IMR-90 (cell line): ENCODE results near the gene FRMD5.

ENCODE experiments used
- BHLHE40 ChIP-seq: fragments of 150-350 bp; IDR thresholded peaks from 2 replicates; pipeline ENCODE4 v1.6.1; 2016; ENCODE audit warnings: mild to moderate bottlenecking, low read depth, low read length
- MAZ ChIP-seq: IDR thresholded peaks from 2 replicates; pipeline ENCODE4 v1.6.1; 2012; ENCODE audit warnings: low read depth, mild to moderate bottlenecking, low read length, improper control_type of control experiment, moderate library complexity, borderline replicate concordance
- MXI1 ChIP-seq: IDR thresholded peaks from 2 replicates; pipeline ENCODE4 v1.6.1; 2012; ENCODE audit warnings: low read depth, mild to moderate bottlenecking, low read length, moderate library complexity, borderline replicate concordance
- NFE2L2 ChIP-seq: fragments of 150-350 bp; IDR thresholded peaks from 2 replicates; pipeline ENCODE4 v1.6.1; 2016; ENCODE audit warnings: low read depth, mild to moderate bottlenecking, low read length
- POLR2A ChIP-seq: IDR thresholded peaks from 2 replicates; pipeline ENCODE4 v1.6.1; 2012; ENCODE audit warnings: mild to moderate bottlenecking, low read depth, low read length
- RAD21 ChIP-seq: IDR thresholded peaks from 2 replicates; pipeline ENCODE4 v1.6.1; 2012; ENCODE audit warnings: low read length, improper control_type of control experiment
- RFX5 ChIP-seq: IDR thresholded peaks from 2 replicates; pipeline ENCODE4 v1.8.0; 2012; ENCODE audit warnings: low read depth, mild to moderate bottlenecking, low read length, moderate library complexity
- TF ChIP-seq, protein P1 (sequence below): conservative IDR thresholded peaks from 2 replicates; pipeline ENCODE4 v1.5.1; 2012; ENCODE audit warnings: mild to moderate bottlenecking, low read depth, low read length, improper control_type of control experiment
- TF ChIP-seq, protein P2 (sequence below): fragments of 150-350 bp; IDR thresholded peaks from 2 replicates; pipeline ENCODE4 v1.6.1; 2017; ENCODE audit warnings: mild to moderate bottlenecking, antibody characterized with exemption, low read length, low read depth

DNA sequence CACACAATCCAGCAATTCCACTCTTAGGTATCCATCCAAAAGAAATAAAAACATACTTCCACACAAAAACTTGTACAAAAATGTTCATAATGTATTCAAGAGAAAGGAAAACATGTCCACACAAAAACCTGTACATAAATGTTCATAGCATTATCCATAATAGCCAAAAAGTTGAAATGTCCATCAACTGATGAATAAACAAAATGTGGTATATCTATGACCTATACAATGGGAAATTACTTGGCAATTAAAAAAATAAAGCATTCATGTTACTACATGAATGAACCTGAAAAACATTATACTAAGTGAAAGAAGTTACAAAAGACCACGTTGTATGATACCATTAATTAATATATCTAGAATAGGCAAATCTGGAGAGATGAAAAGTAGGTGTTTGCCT, 17.9 kb downstream of the FRMD5 start:
- TF ChIP-seq, protein P1, sequence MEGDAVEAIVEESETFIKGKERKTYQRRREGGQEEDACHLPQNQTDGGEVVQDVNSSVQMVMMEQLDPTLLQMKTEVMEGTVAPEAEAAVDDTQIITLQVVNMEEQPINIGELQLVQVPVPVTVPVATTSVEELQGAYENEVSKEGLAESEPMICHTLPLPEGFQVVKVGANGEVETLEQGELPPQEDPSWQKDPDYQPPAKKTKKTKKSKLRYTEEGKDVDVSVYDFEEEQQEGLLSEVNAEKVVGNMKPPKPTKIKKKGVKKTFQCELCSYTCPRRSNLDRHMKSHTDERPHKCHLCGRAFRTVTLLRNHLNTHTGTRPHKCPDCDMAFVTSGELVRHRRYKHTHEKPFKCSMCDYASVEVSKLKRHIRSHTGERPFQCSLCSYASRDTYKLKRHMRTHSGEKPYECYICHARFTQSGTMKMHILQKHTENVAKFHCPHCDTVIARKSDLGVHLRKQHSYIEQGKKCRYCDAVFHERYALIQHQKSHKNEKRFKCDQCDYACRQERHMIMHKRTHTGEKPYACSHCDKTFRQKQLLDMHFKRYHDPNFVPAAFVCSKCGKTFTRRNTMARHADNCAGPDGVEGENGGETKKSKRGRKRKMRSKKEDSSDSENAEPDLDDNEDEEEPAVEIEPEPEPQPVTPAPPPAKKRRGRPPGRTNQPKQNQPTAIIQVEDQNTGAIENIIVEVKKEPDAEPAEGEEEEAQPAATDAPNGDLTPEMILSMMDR = no peak
- no peak for TF ChIP-seq MAZ
- no peak for TF ChIP-seq RFX5
- no peak for TF ChIP-seq POLR2A
- TF ChIP-seq, protein P2, sequence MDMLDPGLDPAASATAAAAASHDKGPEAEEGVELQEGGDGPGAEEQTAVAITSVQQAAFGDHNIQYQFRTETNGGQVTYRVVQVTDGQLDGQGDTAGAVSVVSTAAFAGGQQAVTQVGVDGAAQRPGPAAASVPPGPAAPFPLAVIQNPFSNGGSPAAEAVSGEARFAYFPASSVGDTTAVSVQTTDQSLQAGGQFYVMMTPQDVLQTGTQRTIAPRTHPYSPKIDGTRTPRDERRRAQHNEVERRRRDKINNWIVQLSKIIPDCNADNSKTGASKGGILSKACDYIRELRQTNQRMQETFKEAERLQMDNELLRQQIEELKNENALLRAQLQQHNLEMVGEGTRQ = no peak
- TF ChIP-seq BHLHE40 = no peak
- no peak for TF ChIP-seq RAD21
- no peak for TF ChIP-seq MXI1
- no peak for TF ChIP-seq NFE2L2
